Measurements from ENCODE around the gene TEX101. TPM values are rescaled to one million over a fixed set of nuclear protein-coding genes. Genes with fewer than 3 reads are reported as not detected.

Gene TEX101
- total RNA-seq, 4 donors from 2014 or later = not detected

DNA sequence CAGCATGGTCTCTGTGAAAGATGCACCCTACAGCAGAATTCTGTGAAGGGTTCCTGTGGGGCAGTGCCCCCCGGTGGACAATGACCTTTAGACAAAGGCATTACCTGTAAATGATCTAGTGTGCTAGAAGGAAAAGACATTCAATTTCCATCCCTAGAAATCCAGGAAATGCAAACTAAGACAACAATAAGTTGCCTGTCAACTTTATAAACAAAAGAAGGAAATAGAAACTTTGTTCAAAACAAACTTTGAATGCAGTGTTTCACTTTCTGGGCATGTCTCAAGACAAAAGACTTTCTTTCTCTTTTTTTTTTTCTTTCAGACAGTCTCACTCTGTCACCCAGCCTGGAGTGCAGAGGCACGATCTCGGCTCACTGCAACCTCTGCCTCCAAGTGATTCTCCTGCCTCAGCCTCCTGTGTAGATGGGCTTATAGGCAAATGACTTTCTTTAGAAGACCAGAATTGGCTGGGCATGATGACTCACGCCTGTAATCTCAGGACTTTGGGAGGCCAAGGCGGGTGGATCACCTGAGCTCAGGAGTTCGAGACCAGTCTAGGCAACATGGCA is 15.5 kb downstream of the TEX101 start:
- no peak overlapping the region for H3K4me3 ChIP-seq
- H3K27me3 ChIP-seq = no peaks in the 10 kb centered on the region
- H3K36me3 ChIP-seq = no peaks in the 10 kb centered on the region
- H3K27ac ChIP-seq = no peak overlapping the region
- in situ Hi-C loops (cut with MboI; ENCODE audit: low sequenced_read_pairs in 4 of 4) (loop anchor here in 1 of 4 donors (25.0 kb wide), 1 partner anchor 232 kb away; the partner anchor contains the start of gene PLAUR), intact Hi-C loops (cut with DNase I; ENCODE audit: low total_unique reads) (no loop called here)
- H3K9me3 ChIP-seq = no peaks in the 10 kb centered on the region
- ATAC-seq (no peak), DNase-seq (no peak)
- no peaks in the 10 kb centered on the region for H3K4me1 ChIP-seq
- no peak for TF ChIP-seq POLR2A (IDR thresholded peaks at IDR 0.05)
- TF ChIP-seq, protein P1, sequence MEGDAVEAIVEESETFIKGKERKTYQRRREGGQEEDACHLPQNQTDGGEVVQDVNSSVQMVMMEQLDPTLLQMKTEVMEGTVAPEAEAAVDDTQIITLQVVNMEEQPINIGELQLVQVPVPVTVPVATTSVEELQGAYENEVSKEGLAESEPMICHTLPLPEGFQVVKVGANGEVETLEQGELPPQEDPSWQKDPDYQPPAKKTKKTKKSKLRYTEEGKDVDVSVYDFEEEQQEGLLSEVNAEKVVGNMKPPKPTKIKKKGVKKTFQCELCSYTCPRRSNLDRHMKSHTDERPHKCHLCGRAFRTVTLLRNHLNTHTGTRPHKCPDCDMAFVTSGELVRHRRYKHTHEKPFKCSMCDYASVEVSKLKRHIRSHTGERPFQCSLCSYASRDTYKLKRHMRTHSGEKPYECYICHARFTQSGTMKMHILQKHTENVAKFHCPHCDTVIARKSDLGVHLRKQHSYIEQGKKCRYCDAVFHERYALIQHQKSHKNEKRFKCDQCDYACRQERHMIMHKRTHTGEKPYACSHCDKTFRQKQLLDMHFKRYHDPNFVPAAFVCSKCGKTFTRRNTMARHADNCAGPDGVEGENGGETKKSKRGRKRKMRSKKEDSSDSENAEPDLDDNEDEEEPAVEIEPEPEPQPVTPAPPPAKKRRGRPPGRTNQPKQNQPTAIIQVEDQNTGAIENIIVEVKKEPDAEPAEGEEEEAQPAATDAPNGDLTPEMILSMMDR (IDR thresholded peaks at IDR 0.05 in 4 of 5, conservative IDR thresholded peaks at IDR 0.05 in 1 of 5) = no peak

DNA sequence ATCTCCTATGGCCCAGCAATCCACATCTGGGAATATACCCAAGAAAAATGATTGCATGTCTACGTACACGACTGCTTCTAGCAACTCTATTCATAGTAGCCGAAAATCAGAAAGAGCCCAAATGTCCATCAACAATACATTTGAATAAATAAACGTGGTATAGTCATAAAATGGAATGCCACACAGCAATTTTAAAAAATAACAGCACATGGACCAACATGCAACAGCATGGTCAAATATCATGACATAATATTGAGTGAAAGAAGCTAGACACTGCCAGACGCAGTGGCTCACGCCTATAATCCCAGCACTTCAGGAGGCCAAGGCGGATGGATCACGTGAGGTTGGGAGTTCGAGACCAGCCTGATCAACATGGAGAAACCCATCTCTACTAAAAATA is 16.3 kb downstream of the TEX101 start:
- ATAC-seq (no peak), DNase-seq (no peak)
- intact Hi-C loops (cut with DNase I; ENCODE audit: low total_unique reads) (no loop called here), in situ Hi-C loops (cut with MboI; ENCODE audit: low sequenced_read_pairs in 4 of 4) (loop anchor here in 1 of 4 donors (25.0 kb wide), 1 partner anchor 231 kb away; the partner anchor contains the start of gene PLAUR)
- Histone ChIP-seq H3K27me3 (no peaks in the 10 kb centered on the region), H3K27ac (no peak overlapping the region), H3K4me1 (no peaks in the 10 kb centered on the region), H3K36me3 (no peaks in the 10 kb centered on the region), H3K4me3 (no peak overlapping the region), H3K9me3 (no peaks in the 10 kb centered on the region)
- TF ChIP-seq, protein P1 (IDR thresholded peaks at IDR 0.05 in 4 of 5, conservative IDR thresholded peaks at IDR 0.05 in 1 of 5) = no peak
- TF ChIP-seq POLR2A (IDR thresholded peaks at IDR 0.05) = no peak

DNA sequence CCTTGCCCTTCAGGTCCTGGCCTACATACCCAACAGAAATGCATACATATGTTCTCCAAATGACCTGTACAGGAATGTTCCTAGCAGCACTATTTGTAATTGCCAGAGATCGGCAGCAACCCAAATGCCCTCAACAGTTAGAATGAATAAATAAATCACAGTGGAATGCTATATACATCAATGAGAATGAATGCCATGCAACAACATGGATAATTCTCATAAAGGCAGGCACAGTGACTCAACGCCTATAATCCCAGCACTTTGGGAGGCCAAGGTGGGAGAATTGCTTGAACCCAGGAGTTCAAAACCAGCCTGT is 18.6 kb downstream of the TEX101 start:
- DNase-seq (no peak), ATAC-seq (no peak)
- in situ Hi-C loops (cut with MboI; ENCODE audit: low sequenced_read_pairs in 4 of 4) (loop anchor here in 1 of 4 donors (25.0 kb wide), 1 partner anchor 229 kb away; the partner anchor contains the start of gene PLAUR), intact Hi-C loops (cut with DNase I; ENCODE audit: low total_unique reads) (no loop called here)
- H3K36me3 ChIP-seq = no peaks in the 10 kb centered on the region
- no peak overlapping the region for H3K27ac ChIP-seq
- no peaks in the 10 kb centered on the region for H3K4me1 ChIP-seq
- H3K9me3 ChIP-seq = no peaks in the 10 kb centered on the region
- H3K27me3 ChIP-seq = peaks cover 0 to 5% (median 0%) of the 10 kb centered on the region in 3 donors
- no peak for TF ChIP-seq POLR2A (IDR thresholded peaks at IDR 0.05)
- TF ChIP-seq, protein P1 (IDR thresholded peaks at IDR 0.05 in 4 of 5, conservative IDR thresholded peaks at IDR 0.05 in 1 of 5) = no peak
- no peak overlapping the region for H3K4me3 ChIP-seq

DNA sequence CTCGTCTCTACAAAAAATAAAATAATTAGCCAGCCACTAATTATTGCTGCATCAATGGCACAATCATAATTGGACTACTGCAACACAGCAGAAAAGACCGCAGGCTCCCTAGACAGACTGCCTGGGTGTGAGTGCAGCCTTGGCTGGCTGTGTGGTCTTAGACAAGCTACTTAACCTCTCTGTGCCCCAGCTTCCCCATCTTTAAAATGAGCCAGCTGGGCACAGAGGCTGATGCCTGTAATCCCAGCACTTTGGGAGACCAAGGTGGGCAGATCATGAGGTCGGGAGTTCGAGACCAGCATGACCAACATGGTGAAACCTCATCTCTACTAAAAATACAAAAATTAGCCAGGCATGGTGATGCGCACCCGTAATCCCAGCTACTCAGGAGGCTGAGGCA is 19.0 kb downstream of the TEX101 start:
- no peak for DNase-seq
- intact Hi-C loops (cut with DNase I; ENCODE audit: low total_unique reads) = no loop called here
- peaks cover 0 to 2% of the 10 kb centered on the region in 2 donors for H3K4me1 ChIP-seq
- in situ Hi-C loops (cut with MboI; ENCODE audit: low sequenced_read_pairs in 4 of 4) = loop anchor here in 1 of 4 donors (25.0 kb wide), 1 partner anchor 229 kb away; the partner anchor contains the start of gene PLAUR
- H3K36me3 ChIP-seq = no peaks in the 10 kb centered on the region
- TF ChIP-seq POLR2A (IDR thresholded peaks at IDR 0.05) = no peak
- TF ChIP-seq, protein P1 (IDR thresholded peaks at IDR 0.05 in 4 of 5, conservative IDR thresholded peaks at IDR 0.05 in 1 of 5) = no peak
- no peak overlapping the region for H3K4me3 ChIP-seq
- no peaks in the 10 kb centered on the region for H3K9me3 ChIP-seq
- H3K27ac ChIP-seq = no peak overlapping the region
- peaks cover 0 to 5% (median 3%) of the 10 kb centered on the region in 3 donors for H3K27me3 ChIP-seq
- no peak for ATAC-seq

Measured in gastrocnemius medialis (tissue), 4 donors.